Left ventricle myocardium inferior (tissue), 1 donor: ENCODE measurements around the gene CDC42BPA. TPM values are rescaled to one million over a fixed set of nuclear protein-coding genes. Genes with fewer than 3 reads are reported as not detected.

Experiments used
- DNase-seq: peaks from one replicate; pipeline ENCODE4 v3.0.0-alpha.2; 2020
- H3K27ac ChIP-seq: fragments of 200-600 bp; replicated peaks from 2 replicates; pipeline ENCODE4 v1.8.0; 2021
- H3K27me3 ChIP-seq: fragments of 200-600 bp; 2 replicates; pipeline ENCODE4 v1.8.0; 2021; ENCODE audit warnings: low read depth
- H3K36me3 ChIP-seq: fragments of 200-600 bp; 2 replicates; pipeline ENCODE4 v1.8.0; 2021
- H3K4me1 ChIP-seq: fragments of 200-600 bp; 2 replicates; pipeline ENCODE4 v1.8.0; 2021
- H3K4me3 ChIP-seq: fragments of 200-600 bp; 2 replicates; pipeline ENCODE4 v1.8.0; 2021; ENCODE audit warnings: mild to moderate bottlenecking, moderate library complexity
- H3K9me3 ChIP-seq: fragments of 200-600 bp; replicated peaks from 2 replicates; pipeline ENCODE4 v1.8.0; 2021
- CTCF ChIP-seq: fragments of 200-600 bp; IDR thresholded peaks from 2 replicates; pipeline ENCODE4 v1.8.0; 2021; ENCODE audit warnings: antibody characterized with exemption, mild to moderate bottlenecking, borderline replicate concordance
- intact Hi-C: fragments of 100-400 bp; cut with micrococcal nuclease; formaldehyde crosslinking; loops from one replicate; pipeline ENCODE4 v1.11.0; 2022
- total RNA-seq: library from RNA; stranded (reverse); fragmentation: NEBNext Ultra II Directional; extraction: Animal tissue kit (Norgen Biotek cat#: 25700); gene quantifications from one replicate; pipeline ENCODE4 v1.2.1, GENCODE V29; 2021
- donor health status: DM: no; HTN: yes; CAD: no; lungs with severe emphysema.

CDC42BPA gene
- total RNA-seq, 1 donor from 2014 or later, result 35.1 TPM

GRCh38 chr1:227072991-227073390 is 245.3 kb downstream of the CDC42BPA start:
- Histone ChIP-seq H3K4me1 (peaks cover 8% of the 10 kb centered on the region), H3K36me3 (peaks cover 33% of the 10 kb centered on the region), H3K4me3 (no peak overlapping the region), H3K27me3 (no peaks in the 10 kb centered on the region), H3K9me3 (no peaks in the 10 kb centered on the region), H3K27ac (no peak overlapping the region)
- intact Hi-C loops, result no loop called here
- no peak for TF ChIP-seq CTCF
- DNase-seq, result no peak

GRCh38 chr1:227071895-227072587 is 246.3 kb downstream of the CDC42BPA start:
- DNase-seq, result no peak
- H3K4me3 ChIP-seq, result no peak overlapping the region
- peaks cover 33% of the 10 kb centered on the region for H3K36me3 ChIP-seq
- peaks cover 12% of the 10 kb centered on the region for H3K4me1 ChIP-seq
- intact Hi-C loops, result no loop called here
- no peaks in the 10 kb centered on the region for H3K9me3 ChIP-seq
- no peak for TF ChIP-seq CTCF
- no peaks in the 10 kb centered on the region for H3K27me3 ChIP-seq
- no peak overlapping the region for H3K27ac ChIP-seq

- no peak for TF ChIP-seq CTCF
- DNase-seq, result no peak
- no peak overlapping the region for H3K4me3 ChIP-seq
- H3K36me3 ChIP-seq, result peaks cover 38% of the 10 kb centered on the region
- H3K27me3 ChIP-seq, result no peaks in the 10 kb centered on the region
- H3K9me3 ChIP-seq, result no peaks in the 10 kb centered on the region
- intact Hi-C loops, result no loop called here
- H3K27ac ChIP-seq, result no peak overlapping the region
- H3K4me1 ChIP-seq, result peaks cover 12% of the 10 kb centered on the region
These were observed 247.5 kb downstream of the CDC42BPA start for GRCh38 chr1:227070638-227071285.

GRCh38 chr1:227069490-227069889 is 248.8 kb downstream of the CDC42BPA start:
- no peaks in the 10 kb centered on the region for H3K27me3 ChIP-seq
- H3K4me1 ChIP-seq, result peaks cover 12% of the 10 kb centered on the region
- H3K4me3 ChIP-seq, result no peak overlapping the region
- no peak for DNase-seq
- no peaks in the 10 kb centered on the region for H3K9me3 ChIP-seq
- no peak for TF ChIP-seq CTCF
- H3K27ac ChIP-seq, result no peak overlapping the region
- H3K36me3 ChIP-seq, result peaks cover 41% of the 10 kb centered on the region
- intact Hi-C loops, result no loop called here

- no peak for TF ChIP-seq CTCF
- intact Hi-C loops, result no loop called here
- Histone ChIP-seq H3K4me3 (no peak overlapping the region), H3K27me3 (no peaks in the 10 kb centered on the region), H3K4me1 (peaks cover 12% of the 10 kb centered on the region), H3K9me3 (no peaks in the 10 kb centered on the region), H3K36me3 (peaks cover 35% of the 10 kb centered on the region), H3K27ac (no peak overlapping the region)
- DNase-seq, result no peak
These were observed 249.4 kb downstream of the CDC42BPA start for GRCh38 chr1:227068883-227069282.
